Fibroblast of pulmonary artery (primary cell): ENCODE measurements around the gene PBRM1.
"Not testable (repeated sequence)": the region's sequence is repeated elsewhere in the genome, so short reads cannot be mapped to it uniquely, and the experiment has no call there.

Source experiments
- DNase-seq: peaks from one replicate; pipeline ENCODE4 v3.0.0-alpha.2; 2010; ENCODE audit warnings: low read depth
- H3K4me3 ChIP-seq: replicated peaks from 2 replicates; pipeline ENCODE4 v1.5.1; 2011; ENCODE audit warnings: low read depth, mild to moderate bottlenecking, control low read depth, low read length, moderate library complexity
- TF ChIP-seq, protein P1 (sequence below): IDR thresholded peaks from 2 replicates; pipeline ENCODE4 v1.5.1; 2011; ENCODE audit warnings: mild to moderate bottlenecking, control low read depth, low read length, inconsistent platforms; ENCODE audit errors: missing control alignments

Gene PBRM1

DNA sequence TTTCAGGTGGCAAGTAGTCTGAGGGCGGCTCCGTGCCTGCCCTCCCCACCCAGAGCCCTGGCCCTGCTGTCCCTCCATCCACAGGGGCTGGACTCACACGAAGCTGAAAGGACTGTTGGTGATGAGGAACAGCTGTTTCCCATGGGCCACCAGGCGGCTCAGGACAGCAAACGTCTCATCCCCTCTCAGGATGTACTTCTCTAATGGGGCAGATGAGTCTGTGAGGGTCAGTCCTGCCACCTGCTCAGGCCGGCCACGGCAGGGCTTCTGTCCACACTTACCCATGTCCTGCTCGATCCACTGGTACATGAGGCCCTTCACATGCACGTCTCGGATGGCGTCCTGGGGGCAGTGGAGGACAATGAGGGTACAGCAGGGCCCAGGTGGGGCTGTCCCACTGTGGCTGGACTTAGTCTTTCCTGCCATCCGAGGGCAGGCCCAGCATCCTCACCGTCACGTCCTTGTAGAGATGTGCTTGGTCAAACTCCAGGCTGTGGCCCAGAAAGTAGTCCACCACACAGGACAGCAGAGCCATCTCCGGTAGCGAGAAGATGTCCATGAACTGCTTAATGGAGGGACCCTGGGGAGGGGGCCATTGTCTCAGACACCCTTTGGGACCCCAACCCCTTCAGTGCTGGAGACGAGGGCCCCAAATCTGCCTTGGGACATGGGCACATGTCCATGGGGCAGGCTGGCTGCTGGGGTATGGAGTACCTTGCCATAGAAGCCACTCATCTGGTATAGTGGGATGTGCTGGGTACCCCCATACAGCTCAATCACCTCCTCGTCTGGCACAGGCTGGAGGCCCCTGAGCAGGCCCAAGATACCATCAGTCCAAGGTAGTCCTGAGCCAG lies 157.8 kb downstream of the PBRM1 start:
- no peak overlapping the region for H3K4me3 ChIP-seq
- no peak for DNase-seq

DNA sequence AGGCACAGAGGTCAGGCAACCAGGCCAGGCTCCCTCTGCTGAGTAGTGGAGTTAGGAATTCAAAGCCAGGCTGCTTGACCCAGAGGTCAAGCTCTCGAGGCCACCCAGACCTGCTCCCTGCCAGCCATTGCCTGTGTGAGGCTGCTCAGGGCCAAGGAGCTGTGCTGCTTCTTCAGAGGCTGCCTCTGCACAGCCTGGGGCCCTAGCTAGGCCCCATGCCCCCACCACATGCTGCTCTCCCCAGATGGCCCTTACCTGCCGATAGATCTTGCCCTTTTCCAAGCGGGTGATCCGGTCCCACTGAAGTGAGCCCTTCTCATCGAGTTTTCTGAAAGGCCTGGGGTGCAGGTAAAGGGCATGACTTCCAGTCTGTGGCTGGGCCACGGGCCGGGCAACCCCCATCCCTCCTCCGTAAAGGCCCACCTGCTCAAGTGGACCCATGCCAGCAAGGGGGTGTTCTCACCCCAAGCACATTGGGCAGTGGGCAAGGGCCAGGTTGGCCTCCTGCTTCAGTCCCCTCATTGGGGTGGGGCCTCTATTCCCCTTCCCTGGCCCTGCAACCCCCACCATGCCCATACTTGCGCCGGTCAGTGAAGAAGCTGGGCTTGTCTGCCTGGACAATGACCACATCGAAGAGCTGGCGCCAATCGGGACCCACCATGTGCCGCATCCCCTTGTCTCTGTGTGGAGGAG lies 158.5 kb downstream of the PBRM1 start:
- no peak for DNase-seq
- TF ChIP-seq, protein P1, sequence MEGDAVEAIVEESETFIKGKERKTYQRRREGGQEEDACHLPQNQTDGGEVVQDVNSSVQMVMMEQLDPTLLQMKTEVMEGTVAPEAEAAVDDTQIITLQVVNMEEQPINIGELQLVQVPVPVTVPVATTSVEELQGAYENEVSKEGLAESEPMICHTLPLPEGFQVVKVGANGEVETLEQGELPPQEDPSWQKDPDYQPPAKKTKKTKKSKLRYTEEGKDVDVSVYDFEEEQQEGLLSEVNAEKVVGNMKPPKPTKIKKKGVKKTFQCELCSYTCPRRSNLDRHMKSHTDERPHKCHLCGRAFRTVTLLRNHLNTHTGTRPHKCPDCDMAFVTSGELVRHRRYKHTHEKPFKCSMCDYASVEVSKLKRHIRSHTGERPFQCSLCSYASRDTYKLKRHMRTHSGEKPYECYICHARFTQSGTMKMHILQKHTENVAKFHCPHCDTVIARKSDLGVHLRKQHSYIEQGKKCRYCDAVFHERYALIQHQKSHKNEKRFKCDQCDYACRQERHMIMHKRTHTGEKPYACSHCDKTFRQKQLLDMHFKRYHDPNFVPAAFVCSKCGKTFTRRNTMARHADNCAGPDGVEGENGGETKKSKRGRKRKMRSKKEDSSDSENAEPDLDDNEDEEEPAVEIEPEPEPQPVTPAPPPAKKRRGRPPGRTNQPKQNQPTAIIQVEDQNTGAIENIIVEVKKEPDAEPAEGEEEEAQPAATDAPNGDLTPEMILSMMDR = no peak
- no peak overlapping the region for H3K4me3 ChIP-seq

More for the DNA sequence above, 157.8 kb downstream of the PBRM1 start:
- TF ChIP-seq, protein P1 = no peak

DNA sequence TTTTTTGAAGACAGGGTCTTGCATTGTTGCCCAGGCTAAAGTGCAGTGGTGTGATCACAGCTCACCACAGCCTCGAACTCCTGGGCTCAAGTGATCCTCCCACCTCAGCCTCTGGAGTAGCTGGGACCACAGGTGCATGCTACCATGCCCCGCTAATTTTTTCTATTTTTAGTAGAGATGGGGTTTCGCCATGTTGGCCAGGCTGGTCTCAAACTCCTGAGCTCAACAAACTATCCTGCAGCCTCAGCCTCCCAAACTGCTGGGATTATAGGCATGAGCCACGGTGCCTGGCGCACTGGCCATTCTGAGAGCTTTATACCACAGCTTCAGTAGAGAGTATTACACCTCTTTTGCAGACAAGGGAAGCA lies 159.1 kb downstream of the PBRM1 start:
- DNase-seq = not testable (repeated sequence)

DNA sequence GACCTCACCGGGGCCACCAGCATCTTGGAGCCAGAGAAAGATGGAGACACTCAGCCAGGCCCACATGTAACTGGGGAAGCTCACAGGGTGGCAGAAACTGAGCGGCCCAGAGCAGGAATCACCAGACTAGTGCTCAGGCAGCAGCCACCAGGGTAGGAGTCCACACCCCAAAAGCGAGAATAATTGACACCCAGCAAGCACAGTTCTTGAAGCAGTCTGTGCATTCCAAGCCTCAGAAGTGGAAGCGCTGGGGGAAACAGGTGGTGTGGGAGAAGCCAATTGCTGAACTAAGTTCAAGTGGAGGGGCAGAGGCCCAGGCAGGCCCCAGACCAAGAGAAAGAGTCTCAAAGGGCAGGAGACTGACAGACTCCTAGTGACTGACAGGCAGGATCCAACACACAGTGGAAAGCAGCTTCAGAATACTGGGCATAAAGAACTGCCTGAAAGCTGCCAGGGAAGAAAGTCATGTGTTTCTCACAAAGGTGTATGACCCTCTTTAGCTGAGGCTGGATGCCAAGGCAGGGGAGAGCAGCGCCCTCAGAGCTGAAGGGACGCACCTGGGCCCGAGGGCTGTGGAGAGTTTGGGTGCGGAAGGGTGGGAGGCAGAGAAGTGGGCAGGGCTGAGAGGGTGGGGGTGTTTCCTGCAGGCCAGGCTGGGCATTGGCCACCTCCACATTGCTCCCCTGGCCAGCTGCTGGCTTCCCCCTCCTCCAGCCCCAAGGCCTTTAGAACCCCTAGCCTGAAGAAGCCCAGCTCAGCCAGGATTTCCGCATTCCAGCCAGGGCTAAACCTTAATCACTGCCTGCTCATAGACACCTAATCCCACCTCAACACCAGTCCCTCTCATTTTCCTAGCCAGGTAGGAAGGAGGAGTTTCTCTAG lies 159.8 kb downstream of the PBRM1 start:
- no peak for DNase-seq
- H3K4me3 ChIP-seq = no peak overlapping the region
- TF ChIP-seq, protein P1 = no peak

More for the DNA sequence above, 159.1 kb downstream of the PBRM1 start:
- not testable (repeated sequence) for H3K4me3 ChIP-seq

DNA sequence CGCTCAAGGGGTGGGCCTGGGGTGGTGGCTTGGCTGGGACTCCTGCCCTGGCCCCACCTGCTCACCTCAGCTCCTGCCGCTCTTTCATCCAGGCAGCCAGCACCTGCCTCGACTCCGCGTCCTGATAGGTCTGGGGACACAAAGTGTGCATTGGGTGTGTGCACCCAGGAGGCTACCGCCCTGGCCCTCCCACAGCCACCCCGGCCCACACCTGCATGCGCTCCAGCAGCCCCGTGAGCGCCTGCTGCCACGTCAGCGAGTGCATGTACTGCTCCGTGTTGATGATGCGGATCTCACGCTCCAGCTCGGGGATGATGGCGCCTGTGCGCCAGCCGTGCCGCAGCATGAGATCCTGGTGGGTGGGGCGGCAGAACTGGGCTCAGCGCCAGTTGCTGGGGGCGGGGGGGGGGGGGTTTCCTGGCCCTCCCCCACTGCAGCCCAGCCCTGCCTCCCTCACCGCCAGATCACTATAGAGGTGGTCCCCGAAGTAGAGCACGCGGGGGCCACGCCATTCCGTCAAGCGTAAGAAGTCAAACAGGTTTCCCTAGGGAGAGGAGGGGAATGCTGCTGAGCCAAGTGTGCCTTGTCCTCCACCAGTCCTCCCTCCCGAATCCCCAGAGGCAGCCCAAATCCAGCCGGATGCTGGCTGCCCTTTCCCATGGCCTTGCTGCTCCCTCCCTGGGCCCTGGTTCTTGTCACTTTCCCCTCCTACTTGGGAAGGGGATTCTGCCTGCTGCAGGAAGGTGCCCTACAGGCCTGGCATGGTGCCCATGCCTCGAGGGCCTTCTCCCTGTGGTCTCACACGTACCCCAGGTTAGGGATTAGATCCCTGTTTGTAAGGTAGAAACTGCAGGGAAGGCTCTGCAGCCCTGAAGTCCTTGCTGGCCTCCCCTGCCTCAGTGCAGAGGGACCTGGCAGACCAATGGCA lies 160.7 kb downstream of the PBRM1 start:
- no peak overlapping the region for H3K4me3 ChIP-seq
- DNase-seq = no peak
- TF ChIP-seq, protein P1 = no peak

DNA sequence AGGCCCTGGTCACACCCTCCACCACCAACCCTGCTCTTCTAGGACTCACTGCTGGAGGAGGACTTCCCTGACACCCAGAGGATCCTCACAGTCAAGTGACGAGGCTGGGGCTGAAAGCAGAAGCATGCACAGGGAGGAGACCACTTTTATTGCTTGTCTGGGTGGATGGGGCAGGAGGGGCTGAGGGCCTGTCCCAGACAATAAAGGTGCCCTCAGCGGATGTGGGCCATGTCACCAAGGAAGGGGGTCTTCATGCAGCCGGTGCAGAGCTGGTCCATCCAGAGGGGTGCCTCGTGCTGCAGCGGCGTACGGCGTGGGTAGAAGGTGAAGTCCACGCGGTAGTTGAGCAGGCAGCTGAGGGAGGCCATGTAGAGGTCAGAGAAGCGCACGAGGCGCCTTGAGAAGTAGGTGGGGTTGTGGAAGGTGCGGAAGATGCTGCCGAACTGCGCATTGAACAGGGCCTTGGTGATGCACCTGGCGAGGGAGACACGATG lies 161.4 kb downstream of the PBRM1 start:
- no peak overlapping the region for H3K4me3 ChIP-seq
- TF ChIP-seq, protein P1 = no peak
- DNase-seq = no peak
